ENCODE results near the gene TGFBR2. TPM values are rescaled to one million over a fixed set of nuclear protein-coding genes. Genes with fewer than 3 reads are reported as not detected.

TGFBR2 gene
- total and polyA plus RNA-seq, 10 of the 15 experiments (the other 5 are each of a cell fraction or from before 2014, with no cell fraction given) = 0.02 to 0.98 (median 0.18) TPM; not detected in 1

DNA sequence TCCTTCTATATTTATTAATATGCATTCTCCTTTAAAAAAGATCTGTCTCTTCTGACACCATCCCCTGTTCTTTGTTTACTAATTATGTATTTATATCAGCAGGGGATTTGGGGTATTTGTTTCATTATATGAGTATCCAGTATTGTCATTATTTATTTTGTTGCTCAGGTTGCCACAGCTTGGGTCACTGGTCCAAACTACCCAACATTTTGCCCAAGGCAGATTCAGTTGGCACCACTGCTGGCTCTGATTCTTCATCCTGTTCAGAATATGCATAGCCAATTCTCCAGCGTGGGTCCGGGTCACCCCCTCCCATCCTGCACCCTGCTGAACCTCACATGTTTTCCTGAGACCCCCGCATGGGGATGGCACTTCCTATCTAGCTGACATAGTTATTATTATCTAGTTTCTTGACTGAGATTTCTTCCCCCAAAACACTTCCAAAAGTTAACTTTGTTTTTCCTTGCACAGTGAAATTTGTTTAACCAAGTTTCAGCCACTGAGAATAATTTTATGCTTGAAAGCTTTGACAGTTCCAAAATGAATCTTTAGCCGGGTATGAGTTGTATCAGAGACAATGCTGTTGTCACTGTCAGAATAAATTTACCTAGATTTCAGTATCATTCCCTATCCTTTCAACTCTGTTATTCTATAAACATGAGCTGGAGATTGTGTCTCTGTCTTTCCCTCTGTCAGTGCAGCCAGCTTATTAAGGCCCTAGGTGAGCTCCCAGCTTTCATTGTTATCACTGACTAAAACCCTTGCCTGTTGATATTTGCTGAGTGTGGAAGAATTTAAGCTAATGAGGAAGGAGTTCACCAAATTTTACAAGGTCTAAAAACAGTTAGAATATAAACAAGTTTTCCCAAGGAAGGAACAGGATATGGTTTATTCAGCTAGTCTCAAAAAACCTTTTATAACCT, 70.3 kb downstream of the TGFBR2 start (continued):
- TF ChIP-seq RB1 (IDR thresholded peaks at IDR 0.05; ENCODE audit: borderline replicate concordance) = no peak
- no peak for TF ChIP-seq SMC3 (IDR thresholded peaks at IDR 0.05; ENCODE audit: borderline replicate concordance, low read length)
- no peak for TF ChIP-seq RFX5 (IDR thresholded peaks at IDR 0.05; ENCODE audit: low read depth, low read length)

DNA sequence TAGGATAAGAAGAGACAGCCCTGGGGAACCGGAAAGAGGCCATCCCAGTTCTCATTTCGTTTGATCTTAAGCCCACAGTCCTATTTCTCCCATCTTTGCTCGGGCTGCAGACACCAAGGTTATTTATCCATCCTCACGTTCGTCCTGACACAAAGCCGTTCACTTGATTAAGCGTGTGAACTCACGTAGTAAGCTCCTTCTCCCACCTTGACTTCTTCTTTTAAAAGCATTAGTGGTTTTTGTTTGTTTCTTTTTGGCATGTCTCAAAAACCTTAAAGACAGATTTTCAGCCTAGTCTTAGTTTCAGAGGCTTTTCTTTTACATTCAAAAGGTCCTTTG, 70.9 kb downstream of the TGFBR2 start:
- no peak for FAIRE-seq
- BruUV-seq (replicated peaks) = no TSS peak
- Histone ChIP-seq H3K79me2 (ENCODE audit: control insufficient read depth, insufficient read depth, low read length) (no peaks in the 10 kb centered on the region), H2AFZ (ENCODE audit: control insufficient read depth, low read depth, low read length) (no peak overlapping the region), H3K4me2 (ENCODE audit: control insufficient read depth, insufficient read depth) (no peak overlapping the region), H3K36me3 (ENCODE audit: control insufficient read depth in 2 of 2, insufficient read depth in 2 of 2, low read length in 1 of 2) (no peaks in the 10 kb centered on the region), H3K4me3 (no peak overlapping the region), H3K27ac (ENCODE audit: control insufficient read depth, insufficient read depth) (no peak overlapping the region), H4K20me1 (ENCODE audit: control insufficient read depth, insufficient read depth) (no peaks in the 10 kb centered on the region), H3K9ac (ENCODE audit: control insufficient read depth, insufficient read depth, low read length) (no peak overlapping the region), H3K9me3 (replicated peaks; ENCODE audit: control insufficient read depth, insufficient read depth, low read length) (no peaks in the 10 kb centered on the region; the same call in 2 of the 3 replicates), H3K4me1 (ENCODE audit: control insufficient read depth, insufficient read depth, low read length) (no peaks in the 10 kb centered on the region; the same call in 1 of the 2 replicates), H3K27me3 (replicated peaks in 1 of 2; ENCODE audit: control insufficient read depth in 2 of 2, insufficient read depth in 2 of 2, low read length in 1 of 2) (no peaks in the 10 kb centered on the region; a peak in 1 of 4 replicates)
- ATAC-seq = no peak
- no peak for DNase-seq (ENCODE audit: low read depth, low spot score)
- 50% methylated on average over 8 of the region's 8 CpGs for WGBS (ENCODE audit: insufficient coverage, insufficient replicate concordance, low lambda C conversion rate, missing lambda C conversion rate)
- in situ Hi-C loops (cut with MboI) (no loop called here), intact Hi-C loops (cut with micrococcal nuclease; ENCODE audit: unreplicated experiment) (no loop called here)
- TF ChIP-seq CBX5 (IDR thresholded peaks at IDR 0.05; ENCODE audit: low read depth) (no peak), PRDM15 (CRISPR knock-in tag; IDR thresholded peaks at IDR 0.05) (no peak)
- SMC1A ChIA-PET (ENCODE audit: uncharacterized antibody, unreplicated experiment) = interaction anchor here (0.9 to 1.2 kb wide), 4 partner anchors 8 to 62 kb away, joined by 3 to 4 read pairs (median 3); no protein-coding TSS in a partner anchor
- CTCF ChIA-PET = no interaction called here
- RAD21 ChIA-PET (ENCODE audit: unreplicated experiment) = interaction anchor here (1.0 kb wide), 1 partner anchor 17 kb away, joined by 3 read pairs; no protein-coding TSS in a partner anchor
- POLR2A ChIA-PET = no interaction called here
